Fibroblast of the aortic adventitia (primary cell): ENCODE results near the gene FRK. TPM values are rescaled to one million over a fixed set of nuclear protein-coding genes. Genes with fewer than 3 reads are reported as not detected.

Experiments used
- DNase-seq: peaks from one replicate; pipeline ENCODE4 v3.0.0-alpha.2; 2010; ENCODE audit warnings: low read depth
- H3K4me3 ChIP-seq: 2 replicates; pipeline ENCODE4 v1.5.1; 2011; ENCODE audit warnings: low read depth, mild to moderate bottlenecking, control low read depth, low read length, moderate library complexity
- CTCF ChIP-seq: IDR thresholded peaks from 2 replicates; pipeline ENCODE4 v1.5.1; 2011; ENCODE audit warnings: mild to moderate bottlenecking, low read length, control low read depth, inconsistent platforms; ENCODE audit not compliant: insufficient read depth
- total RNA-seq: library from RNA; depleted of rRNA; stranded (reverse); fragments of >200 nt; gene quantifications from 2 replicates; pipeline ENCODE4 v1.2.3, GENCODE V29; 2012; ENCODE audit warnings: low replicate concordance

The FRK gene
- total RNA-seq, 1 donor = 2.0 TPM

DNA sequence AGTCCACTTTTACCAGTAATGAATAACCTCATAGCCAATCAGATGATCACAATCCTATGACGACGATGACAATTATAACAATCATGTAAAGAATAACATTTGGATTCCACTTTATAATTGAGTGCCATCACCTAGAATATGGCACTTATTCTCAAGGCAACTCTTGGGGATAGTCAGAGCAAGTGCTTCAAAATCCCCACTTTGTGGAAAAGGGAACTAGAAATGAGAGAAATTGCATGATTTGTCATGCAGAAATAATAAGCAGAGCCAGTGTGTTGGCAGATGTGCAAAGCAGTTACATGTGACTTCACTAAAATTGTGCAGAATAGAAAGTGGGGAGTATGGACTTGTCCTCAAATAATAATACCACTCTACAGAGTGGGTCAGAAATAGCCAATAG, 41.3 kb downstream of the FRK start:
- no peak overlapping the region for H3K4me3 ChIP-seq
- TF ChIP-seq CTCF = no peak
- DNase-seq = no peak

DNA sequence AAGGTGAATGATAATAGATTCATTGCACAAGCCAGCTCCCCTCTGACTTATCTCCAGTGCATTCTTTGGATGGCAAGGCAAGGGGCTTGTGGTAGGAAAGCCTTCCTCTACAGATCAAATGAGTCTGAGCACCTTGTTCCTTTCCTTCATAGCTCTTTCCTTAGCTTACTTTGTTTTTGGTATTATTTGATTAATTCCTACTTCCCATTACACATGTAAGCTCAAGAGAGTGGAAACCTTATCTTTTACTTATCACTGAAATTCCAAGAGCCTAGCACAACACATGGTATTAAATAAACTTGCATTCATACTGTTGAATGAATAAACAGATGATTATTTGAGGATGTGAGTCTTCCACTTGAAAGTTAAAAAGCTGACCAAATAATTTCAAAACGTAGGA, 41.7 kb downstream of the FRK start:
- DNase-seq = peak; percentile 37
- no peak overlapping the region for H3K4me3 ChIP-seq
- no peak for TF ChIP-seq CTCF

DNA sequence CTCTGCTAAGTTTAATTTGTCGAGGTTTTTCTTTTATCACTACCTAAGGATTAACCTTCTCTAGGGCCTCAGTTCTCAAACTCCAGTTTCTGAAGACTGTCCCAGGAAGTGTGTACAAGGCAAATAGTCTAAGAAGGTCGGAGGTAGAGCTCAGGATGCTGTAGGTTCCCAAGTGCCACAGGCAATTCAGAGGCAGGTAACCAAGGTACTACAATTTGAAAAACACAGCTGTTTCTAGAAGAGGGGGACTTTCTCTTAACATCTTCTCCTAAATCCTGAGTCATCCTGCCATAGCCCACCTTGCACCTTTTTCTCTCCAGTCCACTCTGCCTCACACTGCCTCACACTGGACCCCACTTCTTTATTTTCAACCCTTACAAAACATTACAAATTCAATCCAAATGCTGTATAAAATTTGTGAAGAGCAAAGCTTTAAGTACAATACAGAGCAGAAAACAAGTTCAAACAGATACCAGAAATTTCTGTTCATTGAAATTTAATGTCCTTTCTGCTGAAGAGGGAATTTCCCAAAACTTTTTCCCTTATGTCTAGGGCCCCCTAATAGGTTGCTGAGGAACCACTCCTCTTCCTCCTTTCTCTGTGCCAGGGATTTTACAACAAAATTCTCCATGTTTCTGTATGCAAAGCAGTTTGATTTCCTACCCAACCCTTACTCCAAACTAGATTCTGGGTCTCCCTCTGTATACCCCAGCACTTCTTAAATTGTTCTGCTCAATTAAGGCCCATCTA, 43.0 kb downstream of the FRK start:
- TF ChIP-seq CTCF = no peak
- H3K4me3 ChIP-seq = no peak overlapping the region
- no peak for DNase-seq

DNA sequence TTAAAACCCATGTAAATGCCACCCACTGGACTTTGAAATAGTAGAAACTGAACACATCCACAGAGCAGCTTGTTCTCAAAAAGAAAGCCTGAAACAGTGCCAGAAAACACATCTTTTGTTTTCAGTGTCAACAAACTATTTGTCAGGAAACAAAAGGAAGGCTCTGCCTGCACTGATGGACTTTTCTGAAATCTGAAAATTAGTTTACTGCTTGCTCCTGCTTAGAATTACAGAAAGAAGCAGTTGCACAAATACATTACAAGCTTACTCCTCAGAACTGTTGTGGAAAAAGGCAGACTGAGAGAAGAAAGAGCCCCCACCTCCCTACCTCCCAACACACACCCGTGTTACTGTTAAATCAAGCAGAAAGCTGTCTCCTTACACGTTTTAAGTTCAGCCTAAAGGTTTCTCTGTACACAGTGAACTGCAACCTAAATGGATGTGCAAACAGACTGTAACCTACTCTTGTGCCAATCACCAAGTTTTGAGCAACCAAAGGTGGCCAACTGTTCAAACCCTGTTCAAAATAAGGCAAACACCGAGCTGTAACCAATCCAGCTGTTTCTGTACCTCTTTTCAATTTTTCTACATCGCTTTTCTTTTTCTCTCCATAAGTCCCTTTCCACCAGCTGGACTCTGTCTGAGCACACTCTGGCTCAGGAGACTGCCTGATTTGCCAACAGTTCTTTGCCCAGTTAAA, 43.7 kb downstream of the FRK start:
- no peak for TF ChIP-seq CTCF
- DNase-seq = peak; percentile 52
- no peak overlapping the region for H3K4me3 ChIP-seq

DNA sequence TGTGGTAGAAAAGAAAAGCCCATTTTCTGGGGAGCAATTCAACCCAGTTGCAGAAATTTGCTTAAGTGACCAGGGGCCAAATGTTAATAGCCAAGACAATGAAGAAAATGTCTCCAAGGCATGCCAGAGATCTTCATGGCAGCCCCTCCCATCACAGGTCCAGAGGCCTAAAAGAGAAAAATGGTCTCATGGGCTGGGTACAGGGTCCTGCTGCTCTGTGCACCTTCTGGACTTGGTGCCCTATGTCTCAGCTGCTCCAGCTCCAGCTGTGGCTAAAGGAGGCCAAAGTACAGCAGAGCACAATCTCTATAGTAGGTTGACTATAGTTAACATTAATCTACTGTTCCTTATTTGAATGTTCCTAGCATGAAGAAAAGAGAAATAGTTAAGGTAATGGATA, 44.7 kb downstream of the FRK start:
- DNase-seq = no peak
- no peak overlapping the region for H3K4me3 ChIP-seq
- TF ChIP-seq CTCF = no peak

- H3K4me3 ChIP-seq = no peak overlapping the region
- TF ChIP-seq CTCF = no peak
- no peak for DNase-seq
These were observed 45.1 kb downstream of the FRK start for GRCh38 chr6:116015561-116015960.
